Measurements from ENCODE around the gene PTPRD.

PTPRD gene

GRCh38 chr9:8628791-8629190 lies 1984.0 kb downstream of the PTPRD start:
- Histone ChIP-seq H3K27ac (ENCODE audit: low read length) (no peak overlapping the region), H3K9me3 (ENCODE audit: control insufficient read depth, low read depth, low read length) (no peaks in the 10 kb centered on the region), H3K9ac (ENCODE audit: low read length) (no peak overlapping the region), H3K4me1 (ENCODE audit: control insufficient read depth, low read depth, low read length) (peaks cover 10% of the 10 kb centered on the region), H3K36me3 (ENCODE audit: control insufficient read depth, low read depth, low read length) (no peaks in the 10 kb centered on the region), H3K4me3 (ENCODE audit: low read length) (no peak overlapping the region), H3K27me3 (ENCODE audit: control insufficient read depth, insufficient read depth, low read length) (no peaks in the 10 kb centered on the region)

DNA sequence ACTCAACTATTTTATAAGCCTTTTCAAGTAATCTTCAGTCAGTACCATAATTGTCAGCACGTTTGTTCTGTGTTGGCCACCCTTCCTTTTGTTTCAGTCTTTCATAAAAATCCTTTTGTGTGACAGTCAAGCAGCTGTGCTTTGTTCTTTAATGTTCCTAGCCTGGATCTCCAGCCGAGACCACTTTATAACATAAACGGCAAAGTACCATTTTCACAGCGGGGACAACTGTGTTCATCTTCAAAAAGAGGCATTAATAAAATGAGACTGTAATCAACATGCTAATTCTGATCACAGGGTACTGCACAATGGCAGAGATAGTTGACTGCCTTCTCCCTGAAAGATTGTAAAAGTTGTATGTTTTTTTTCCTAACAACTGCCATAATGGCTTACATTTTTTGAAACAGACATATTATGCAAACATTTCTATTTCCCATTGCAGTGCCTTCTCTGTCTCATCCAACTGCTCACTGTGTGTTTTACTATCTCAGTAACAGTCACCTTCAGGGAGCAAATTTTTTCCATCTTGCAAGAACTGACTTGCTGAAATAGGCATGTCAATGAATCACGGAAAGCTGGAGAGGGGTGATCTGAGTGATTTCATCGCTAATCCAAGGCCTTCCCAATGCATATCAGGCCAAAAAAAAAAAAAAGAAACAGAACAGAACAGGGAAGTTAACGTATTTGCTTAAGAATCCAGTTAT lies 1984.7 kb downstream of the PTPRD start:
- H3K27ac ChIP-seq (ENCODE audit: low read length): no peak overlapping the region
- peaks cover 10% of the 10 kb centered on the region for H3K4me1 ChIP-seq (ENCODE audit: control insufficient read depth, low read depth, low read length)
- H3K36me3 ChIP-seq (ENCODE audit: control insufficient read depth, low read depth, low read length): no peaks in the 10 kb centered on the region
- no peak overlapping the region for H3K4me3 ChIP-seq (ENCODE audit: low read length)
- no peak overlapping the region for H3K9ac ChIP-seq (ENCODE audit: low read length)
- H3K27me3 ChIP-seq (ENCODE audit: control insufficient read depth, insufficient read depth, low read length): no peaks in the 10 kb centered on the region
- H3K9me3 ChIP-seq (ENCODE audit: control insufficient read depth, low read depth, low read length): no peaks in the 10 kb centered on the region

- Histone ChIP-seq H3K4me3 (ENCODE audit: low read length) (no peak overlapping the region), H3K4me1 (ENCODE audit: control insufficient read depth, low read depth, low read length) (peaks cover 4% of the 10 kb centered on the region), H3K9ac (ENCODE audit: low read length) (no peak overlapping the region), H3K27me3 (ENCODE audit: control insufficient read depth, insufficient read depth, low read length) (no peaks in the 10 kb centered on the region), H3K9me3 (ENCODE audit: control insufficient read depth, low read depth, low read length) (no peaks in the 10 kb centered on the region), H3K27ac (ENCODE audit: low read length) (no peak overlapping the region), H3K36me3 (ENCODE audit: control insufficient read depth, low read depth, low read length) (no peaks in the 10 kb centered on the region)
These were observed 1989.9 kb downstream of the PTPRD start for GRCh38 chr9:8622871-8623270.

DNA sequence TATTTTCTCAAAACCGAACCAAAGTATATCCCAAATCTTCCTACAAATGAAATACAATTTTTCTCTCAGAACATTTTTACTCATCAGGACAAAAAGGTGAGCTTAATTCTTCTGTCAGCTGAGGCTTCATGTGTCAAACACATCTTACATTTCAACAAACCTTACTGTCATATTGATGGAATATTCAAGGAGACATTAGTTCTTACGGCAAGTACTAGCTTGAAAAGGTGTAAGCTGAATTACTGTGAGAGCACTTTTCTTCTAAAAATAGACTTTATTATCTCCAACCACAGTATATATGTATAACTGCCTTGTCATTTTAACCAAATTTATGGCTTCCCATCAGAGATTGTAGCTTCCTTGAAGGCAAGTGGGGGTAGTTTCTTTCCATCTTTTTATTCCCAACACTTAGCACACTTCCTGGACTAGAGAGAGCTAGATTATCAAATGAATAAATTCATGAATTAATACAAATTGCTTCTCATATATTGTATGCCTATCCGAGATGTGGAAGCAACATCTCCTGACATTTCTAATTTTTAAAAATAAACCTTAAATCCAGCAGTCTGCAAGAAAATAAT lies 1990.5 kb downstream of the PTPRD start:
- no peaks in the 10 kb centered on the region for H3K27me3 ChIP-seq (ENCODE audit: control insufficient read depth, insufficient read depth, low read length)
- H3K27ac ChIP-seq (ENCODE audit: low read length): no peak overlapping the region
- no peak overlapping the region for H3K4me3 ChIP-seq (ENCODE audit: low read length)
- no peaks in the 10 kb centered on the region for H3K4me1 ChIP-seq (ENCODE audit: control insufficient read depth, low read depth, low read length)
- no peak overlapping the region for H3K9ac ChIP-seq (ENCODE audit: low read length)
- H3K36me3 ChIP-seq (ENCODE audit: control insufficient read depth, low read depth, low read length): no peaks in the 10 kb centered on the region
- H3K9me3 ChIP-seq (ENCODE audit: control insufficient read depth, low read depth, low read length): no peaks in the 10 kb centered on the region

- no peaks in the 10 kb centered on the region for H3K36me3 ChIP-seq (ENCODE audit: control insufficient read depth, low read depth, low read length)
- H3K27me3 ChIP-seq (ENCODE audit: control insufficient read depth, insufficient read depth, low read length): no peaks in the 10 kb centered on the region
- H3K9me3 ChIP-seq (ENCODE audit: control insufficient read depth, low read depth, low read length): no peaks in the 10 kb centered on the region
- no peaks in the 10 kb centered on the region for H3K4me1 ChIP-seq (ENCODE audit: control insufficient read depth, low read depth, low read length)
- no peak overlapping the region for H3K9ac ChIP-seq (ENCODE audit: low read length)
- no peak overlapping the region for H3K4me3 ChIP-seq (ENCODE audit: low read length)
- H3K27ac ChIP-seq (ENCODE audit: low read length): no peak overlapping the region
These were observed 1991.4 kb downstream of the PTPRD start for GRCh38 chr9:8621416-8621815.

GRCh38 chr9:8616414-8616813 lies 1996.4 kb downstream of the PTPRD start:
- H3K4me3 ChIP-seq (ENCODE audit: low read length): no peak overlapping the region
- no peaks in the 10 kb centered on the region for H3K27me3 ChIP-seq (ENCODE audit: control insufficient read depth, insufficient read depth, low read length)
- no peaks in the 10 kb centered on the region for H3K36me3 ChIP-seq (ENCODE audit: control insufficient read depth, low read depth, low read length)
- no peaks in the 10 kb centered on the region for H3K9me3 ChIP-seq (ENCODE audit: control insufficient read depth, low read depth, low read length)
- peaks cover 24% of the 10 kb centered on the region for H3K4me1 ChIP-seq (ENCODE audit: control insufficient read depth, low read depth, low read length)
- H3K9ac ChIP-seq (ENCODE audit: low read length): no peak overlapping the region
- no peak overlapping the region for H3K27ac ChIP-seq (ENCODE audit: low read length)

- Histone ChIP-seq H3K9me3 (ENCODE audit: control insufficient read depth, low read depth, low read length) (no peaks in the 10 kb centered on the region), H3K36me3 (ENCODE audit: control insufficient read depth, low read depth, low read length) (no peaks in the 10 kb centered on the region), H3K4me1 (ENCODE audit: control insufficient read depth, low read depth, low read length) (peaks cover 24% of the 10 kb centered on the region), H3K27ac (ENCODE audit: low read length) (no peak overlapping the region), H3K4me3 (ENCODE audit: low read length) (no peak overlapping the region), H3K9ac (ENCODE audit: low read length) (no peak overlapping the region), H3K27me3 (ENCODE audit: control insufficient read depth, insufficient read depth, low read length) (no peaks in the 10 kb centered on the region)
These were observed 1997.8 kb downstream of the PTPRD start for GRCh38 chr9:8614926-8615440.

GRCh38 chr9:8613346-8613825 lies 1999.4 kb downstream of the PTPRD start:
- Histone ChIP-seq H3K27ac (ENCODE audit: low read length) (no peak overlapping the region), H3K9ac (ENCODE audit: low read length) (no peak overlapping the region), H3K27me3 (ENCODE audit: control insufficient read depth, insufficient read depth, low read length) (no peaks in the 10 kb centered on the region), H3K9me3 (ENCODE audit: control insufficient read depth, low read depth, low read length) (no peaks in the 10 kb centered on the region), H3K4me3 (ENCODE audit: low read length) (no peak overlapping the region), H3K4me1 (ENCODE audit: control insufficient read depth, low read depth, low read length) (peaks cover 24% of the 10 kb centered on the region), H3K36me3 (ENCODE audit: control insufficient read depth, low read depth, low read length) (no peaks in the 10 kb centered on the region)

GRCh38 chr9:8611153-8611552 lies 2001.6 kb downstream of the PTPRD start:
- Histone ChIP-seq H3K4me3 (ENCODE audit: low read length) (no peak overlapping the region), H3K27me3 (ENCODE audit: control insufficient read depth, insufficient read depth, low read length) (no peaks in the 10 kb centered on the region), H3K27ac (ENCODE audit: low read length) (no peak overlapping the region), H3K4me1 (ENCODE audit: control insufficient read depth, low read depth, low read length) (peaks cover 24% of the 10 kb centered on the region), H3K9me3 (ENCODE audit: control insufficient read depth, low read depth, low read length) (no peaks in the 10 kb centered on the region), H3K9ac (ENCODE audit: low read length) (no peak overlapping the region), H3K36me3 (ENCODE audit: control insufficient read depth, low read depth, low read length) (no peaks in the 10 kb centered on the region)

GRCh38 chr9:8610256-8610655 lies 2002.5 kb downstream of the PTPRD start:
- no peak overlapping the region for H3K9ac ChIP-seq (ENCODE audit: low read length)
- H3K36me3 ChIP-seq (ENCODE audit: control insufficient read depth, low read depth, low read length): no peaks in the 10 kb centered on the region
- H3K27me3 ChIP-seq (ENCODE audit: control insufficient read depth, insufficient read depth, low read length): no peaks in the 10 kb centered on the region
- no peak overlapping the region for H3K4me3 ChIP-seq (ENCODE audit: low read length)
- H3K9me3 ChIP-seq (ENCODE audit: control insufficient read depth, low read depth, low read length): no peaks in the 10 kb centered on the region
- peaks cover 22% of the 10 kb centered on the region for H3K4me1 ChIP-seq (ENCODE audit: control insufficient read depth, low read depth, low read length)
- H3K27ac ChIP-seq (ENCODE audit: low read length): no peak overlapping the region

DNA sequence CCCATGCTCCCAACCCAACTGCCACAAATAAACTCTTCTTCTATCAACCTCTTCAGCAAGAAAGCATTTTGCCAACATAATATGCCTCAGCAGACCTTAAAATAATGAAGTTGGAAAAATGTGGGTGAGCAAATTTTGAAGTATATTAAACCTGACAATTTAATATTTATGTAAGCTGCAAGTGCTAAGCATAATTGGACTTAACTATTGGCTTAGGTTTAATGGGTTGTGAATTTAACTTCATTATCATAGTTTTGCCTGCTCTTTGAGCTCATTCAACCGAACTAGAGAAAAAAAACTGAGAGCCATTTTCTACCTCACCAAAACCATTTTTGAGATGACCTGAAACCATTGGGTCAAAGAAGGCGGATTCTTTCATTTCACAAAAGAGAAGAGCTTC lies 2007.7 kb downstream of the PTPRD start:
- Histone ChIP-seq H3K9ac (ENCODE audit: low read length) (no peak overlapping the region), H3K9me3 (ENCODE audit: control insufficient read depth, low read depth, low read length) (no peaks in the 10 kb centered on the region), H3K27ac (ENCODE audit: low read length) (no peak overlapping the region), H3K36me3 (ENCODE audit: control insufficient read depth, low read depth, low read length) (no peaks in the 10 kb centered on the region), H3K4me1 (ENCODE audit: control insufficient read depth, low read depth, low read length) (no peaks in the 10 kb centered on the region), H3K4me3 (ENCODE audit: low read length) (no peak overlapping the region), H3K27me3 (ENCODE audit: control insufficient read depth, insufficient read depth, low read length) (no peaks in the 10 kb centered on the region)

- no peak overlapping the region for H3K9ac ChIP-seq (ENCODE audit: low read length)
- H3K4me3 ChIP-seq (ENCODE audit: low read length): no peak overlapping the region
- no peaks in the 10 kb centered on the region for H3K36me3 ChIP-seq (ENCODE audit: control insufficient read depth, low read depth, low read length)
- no peaks in the 10 kb centered on the region for H3K9me3 ChIP-seq (ENCODE audit: control insufficient read depth, low read depth, low read length)
- no peaks in the 10 kb centered on the region for H3K4me1 ChIP-seq (ENCODE audit: control insufficient read depth, low read depth, low read length)
- H3K27ac ChIP-seq (ENCODE audit: low read length): no peak overlapping the region
- H3K27me3 ChIP-seq (ENCODE audit: control insufficient read depth, insufficient read depth, low read length): no peaks in the 10 kb centered on the region
These were observed 2008.6 kb downstream of the PTPRD start for GRCh38 chr9:8604201-8604600.
